Fibroblast of skin of left quadriceps (primary cell): ENCODE measurements around the gene AFF4.

ENCODE experiments used
- DNase-seq, 2 experiments: peaks; one replicate each; pipeline ENCODE4 v3.0.0-alpha.2; 2013; ENCODE audit warnings: low read depth in 2 of 2

AFF4 gene

GRCh38 chr5:132889501-132889900 is 73.9 kb downstream of the AFF4 start:
- no peak for DNase-seq

GRCh38 chr5:132887283-132887682 is 76.2 kb downstream of the AFF4 start:
- DNase-seq: no peak

- DNase-seq: no peak
Measured at GRCh38 chr5:132886064-132886823, 77.2 kb downstream of the AFF4 start.

- DNase-seq: no peak
Measured at GRCh38 chr5:132884548-132884947, 78.9 kb downstream of the AFF4 start.

- peak; percentile 20 to 22 for DNase-seq
Measured at GRCh38 chr5:132883261-132883834, 80.1 kb downstream of the AFF4 start.

GRCh38 chr5:132877938-132878337 is 85.5 kb downstream of the AFF4 start:
- DNase-seq: no peak

- DNase-seq: no peak
Measured at GRCh38 chr5:132877466-132877865, 86.0 kb downstream of the AFF4 start.

GRCh38 chr5:132876020-132876759 is 87.2 kb downstream of the AFF4 start:
- no peak for DNase-seq

- DNase-seq: no peak
Measured at GRCh38 chr5:132873930-132874271, 89.5 kb downstream of the AFF4 start.

- no peak for DNase-seq
Measured at GRCh38 chr5:132873119-132873929, 90.1 kb downstream of the AFF4 start, which contains the start of gene LEAP2. Gene LEAP2, plus strand, starts transcription at chr5:132873668. Its CDS starts 27 bp downstream, at chr5:132873695.

- no peak for DNase-seq
Measured at GRCh38 chr5:132872788-132873118, 90.7 kb downstream of the AFF4 start.

- no peak for DNase-seq
Measured at GRCh38 chr5:132871459-132872284, 91.8 kb downstream of the AFF4 start.

GRCh38 chr5:132870801-132871200 is 92.6 kb downstream of the AFF4 start:
- no peak for DNase-seq

- DNase-seq: no peak
Measured at GRCh38 chr5:132868754-132869153, 94.7 kb downstream of the AFF4 start.

- DNase-seq: no peak
Measured at GRCh38 chr5:132867046-132867451, 96.4 kb downstream of the AFF4 start.

GRCh38 chr5:132866342-132867045 is 96.9 kb downstream of the AFF4 start, which contains the start of the genes GDF9 and UQCRQ:
Gene GDF9, minus strand, starts transcription at chr5:132866469. Its CDS starts 1,936 bp downstream, at chr5:132864533.
Gene UQCRQ, plus strand, starts transcription at chr5:132866642. Its CDS starts 240 bp downstream, at chr5:132866882.
- DNase-seq: peak; percentile 99

GRCh38 chr5:132865668-132866341 is 97.6 kb downstream of the AFF4 start:
- no peak for DNase-seq

GRCh38 chr5:132860742-132861141 is 102.7 kb downstream of the AFF4 start:
- DNase-seq: no peak

GRCh38 chr5:132859889-132860437 is 103.5 kb downstream of the AFF4 start:
- no peak for DNase-seq
